Peyer's patch (tissue), 4 donors: ENCODE data around the gene NCKIPSD.

Source experiments
- CTCF ChIP-seq, 6 experiments: fragments of 450-650 bp in 4 of 6; fragments of 200-600 bp in 2 of 6; sonication (generic) in 1 of 6; IDR thresholded peaks; one replicate each; pipeline ENCODE4 v1.5.1; 2017 to 2019; ENCODE audit warnings: antibody characterized with exemption in 6 of 6, mild to moderate bottlenecking in 3 of 6, moderate library complexity in 1 of 6
- POLR2A ChIP-seq, 2 donors: fragments of 450-650 bp; IDR thresholded peaks; one replicate each; pipeline ENCODE4 v1.5.1; 2017; ENCODE audit warnings: antibody characterized with exemption in 2 of 2, mild to moderate bottlenecking in 2 of 2, moderate library complexity in 2 of 2

GRCh38 chr3:48628277-48629017, 57.3 kb downstream of the NCKIPSD start:
- TF ChIP-seq CTCF (IDR thresholded peaks at IDR 0.05) (no peak), POLR2A (IDR thresholded peaks at IDR 0.05) (no peak)
